ENCODE results near the gene SEPTIN10.
"Not testable (repeated sequence)": the region's sequence is repeated elsewhere in the genome, so short reads cannot be mapped to it uniquely, and the experiment has no call there.

Gene SEPTIN10

DNA sequence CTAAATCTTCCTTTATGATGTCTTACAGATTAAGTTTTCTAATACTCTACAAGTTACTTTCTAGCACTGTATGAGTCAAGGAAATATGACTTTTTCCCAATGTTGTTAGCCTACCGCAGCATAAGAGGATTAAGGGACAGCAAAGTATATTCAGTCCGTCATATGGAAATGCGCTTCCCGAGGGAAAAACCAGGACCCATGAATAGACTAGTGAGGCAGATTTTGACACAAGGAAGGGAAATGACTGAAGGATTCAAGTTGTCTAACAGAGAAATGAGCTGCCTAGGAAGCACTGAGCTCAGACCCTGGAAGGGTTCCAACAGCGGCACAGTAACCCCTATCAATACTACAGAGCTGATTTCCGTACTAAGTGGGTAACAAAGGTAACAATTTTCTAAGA lies 12.0 kb downstream of the SEPTIN10 start:
- no peak for DNase-seq

DNA sequence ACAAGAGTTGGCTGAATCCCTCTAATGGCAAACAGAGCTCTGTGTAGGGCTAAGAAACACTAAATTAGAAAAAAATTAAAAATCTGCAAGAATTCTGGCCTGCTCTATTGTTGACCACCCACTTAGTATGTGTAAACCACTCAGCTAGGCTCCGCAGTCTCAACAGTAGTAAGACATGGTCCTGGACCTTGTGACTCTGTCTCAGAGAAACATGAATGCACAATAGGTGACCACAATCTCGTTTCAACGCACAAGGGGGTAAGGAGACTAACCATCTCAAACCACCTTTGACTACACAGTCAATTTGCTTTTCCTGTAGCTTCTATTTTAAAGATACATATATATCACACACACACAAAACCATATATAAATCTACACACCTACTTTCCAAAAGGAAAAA lies 16.5 kb downstream of the SEPTIN10 start:
- DNase-seq = no peak

DNA sequence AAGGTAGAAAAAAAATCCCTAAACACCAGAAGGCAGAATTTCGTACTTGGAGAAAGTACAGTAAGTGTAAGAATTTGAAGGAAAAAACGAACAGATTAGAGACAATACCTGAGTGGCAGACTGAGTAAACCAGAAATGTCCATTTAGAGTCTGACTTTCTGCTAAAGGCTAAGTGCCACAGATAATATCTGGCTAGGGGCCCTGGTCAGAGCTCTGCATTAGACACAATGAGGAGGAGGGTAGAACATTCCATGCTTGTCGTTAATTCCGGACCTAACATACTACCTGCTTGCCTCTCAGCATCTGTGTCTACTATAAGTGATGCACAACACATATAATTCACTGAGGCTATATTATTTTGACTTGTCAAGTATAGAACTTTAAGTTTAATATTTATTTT lies 18.1 kb downstream of the SEPTIN10 start:
- no peak for DNase-seq

DNA sequence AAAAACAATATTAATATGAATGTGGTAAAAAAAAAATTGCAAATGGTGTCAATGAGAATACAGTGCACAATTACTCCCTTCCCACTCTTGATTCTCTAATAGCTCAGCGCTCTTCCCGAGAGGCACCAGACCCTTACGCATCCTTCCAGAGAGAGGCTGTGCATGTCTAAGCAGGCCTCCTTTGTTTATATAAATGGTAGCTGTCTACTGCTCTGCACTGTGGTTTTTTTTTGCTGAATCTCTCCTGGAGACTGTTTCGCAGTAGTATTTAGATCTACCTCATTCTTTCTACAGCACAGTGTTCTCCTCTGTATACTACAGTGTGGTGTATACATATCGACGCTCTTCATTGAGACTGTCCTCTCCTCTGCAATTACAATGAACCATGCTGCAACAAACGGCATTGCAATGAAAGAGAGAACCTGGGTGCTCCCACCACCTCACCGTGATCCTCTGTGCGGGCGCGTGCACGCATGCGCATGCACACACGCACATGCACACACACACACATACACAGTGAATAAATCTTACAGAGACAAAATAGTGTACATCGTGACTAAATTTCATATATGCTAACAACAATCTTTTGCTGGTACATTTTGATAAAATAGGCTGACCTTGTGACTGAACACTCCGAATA lies 19.4 kb downstream of the SEPTIN10 start:
- no peak for DNase-seq

DNA sequence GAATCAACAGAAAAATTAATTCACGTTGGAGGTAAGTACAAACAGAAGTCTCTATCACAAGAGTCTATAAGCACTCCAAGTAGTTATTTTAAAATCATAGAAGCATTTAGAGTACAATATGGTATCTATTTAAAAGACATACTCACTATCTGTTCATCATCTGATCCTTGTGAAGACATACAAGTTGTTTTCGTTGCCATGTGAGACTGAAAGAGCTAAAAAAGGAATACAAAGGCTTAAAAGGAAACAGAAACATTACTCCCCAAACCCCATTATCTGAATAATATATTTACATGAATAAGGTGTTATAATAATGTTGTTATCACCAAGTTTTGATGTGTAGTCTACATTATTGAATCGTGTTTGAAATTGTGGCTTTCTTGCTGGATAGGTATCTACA lies 20.9 kb downstream of the SEPTIN10 start:
- no peak for DNase-seq

DNA sequence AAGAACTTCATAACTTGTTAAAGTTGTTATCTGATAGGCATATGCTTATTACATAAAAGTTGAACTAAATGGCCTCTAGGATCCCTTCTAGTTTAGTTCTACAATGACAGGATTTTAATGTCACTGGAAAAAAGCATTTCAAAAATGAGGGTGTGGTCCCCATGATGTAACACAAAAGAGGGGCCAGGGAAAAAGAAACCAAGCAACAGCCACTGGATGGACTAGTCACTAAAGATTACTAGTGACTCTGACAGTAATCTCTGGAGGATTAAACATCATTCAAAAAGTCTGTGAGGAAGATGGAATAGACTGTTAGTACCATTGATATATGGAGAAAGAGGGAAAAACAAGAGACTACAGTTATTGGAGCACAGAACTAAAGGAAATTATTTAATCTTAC lies 22.6 kb downstream of the SEPTIN10 start:
- no peak for DNase-seq

DNA sequence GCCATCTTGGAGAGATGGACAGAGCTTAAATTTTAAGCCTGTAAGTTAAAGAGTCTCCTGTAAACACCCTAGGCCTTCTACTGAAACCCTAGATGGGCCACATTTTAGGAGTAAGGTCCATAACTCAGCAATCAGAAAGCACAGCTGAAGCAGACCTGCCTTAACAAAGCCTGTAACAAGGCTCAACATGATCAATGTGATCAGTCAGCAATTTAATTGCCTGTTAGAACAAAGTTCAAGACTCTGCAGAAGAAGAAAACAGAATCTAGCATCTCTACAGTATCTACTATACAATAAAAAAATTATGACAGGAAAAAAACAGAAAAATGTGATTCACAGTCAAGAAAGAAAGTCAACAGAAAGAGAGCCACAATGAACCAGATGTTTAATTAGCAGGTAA lies 27.1 kb downstream of the SEPTIN10 start:
- DNase-seq = no peak

DNA sequence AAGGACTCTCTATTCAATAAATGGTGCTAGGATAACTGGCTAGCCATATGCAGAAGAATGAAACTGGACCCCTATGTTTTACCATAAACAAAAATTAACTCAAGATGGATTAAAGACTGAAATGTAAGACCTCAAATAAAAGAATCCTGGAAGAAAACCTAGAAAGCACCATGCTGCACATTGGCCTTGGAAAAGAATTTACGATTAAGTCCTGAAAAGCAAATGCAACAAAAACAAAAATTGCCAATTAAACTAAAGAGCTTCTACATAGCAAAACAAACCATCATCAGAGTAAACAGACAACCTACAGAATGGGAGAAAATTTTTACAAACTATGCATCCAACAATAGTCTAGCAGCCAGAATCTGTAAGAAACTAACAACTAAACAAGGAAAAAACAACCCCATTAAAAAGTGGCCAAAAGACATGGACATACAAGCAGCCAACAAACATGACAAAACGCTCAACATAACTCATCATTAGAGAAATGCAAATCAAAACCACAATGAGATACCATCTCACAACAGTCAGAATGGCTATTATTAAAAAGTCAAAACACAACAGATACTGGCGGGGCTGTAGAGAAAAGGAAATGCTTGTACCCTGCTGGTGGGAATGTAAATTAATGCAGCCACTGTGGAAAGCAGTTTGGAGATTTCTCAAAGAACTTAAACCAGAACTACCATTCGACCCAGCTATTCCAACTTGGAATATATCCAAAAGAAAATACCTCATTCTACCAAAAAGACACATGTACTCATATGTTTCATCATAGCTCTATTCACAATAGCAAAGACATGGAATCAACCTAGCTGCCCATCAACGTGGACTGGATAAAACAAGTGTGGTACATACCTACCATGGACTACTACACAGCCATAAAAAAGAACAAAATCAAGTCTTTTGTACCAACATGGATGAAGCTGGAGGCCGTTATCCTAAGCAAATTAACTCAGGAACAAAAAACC lies 30.6 kb downstream of the SEPTIN10 start:
- no peak for DNase-seq

DNA sequence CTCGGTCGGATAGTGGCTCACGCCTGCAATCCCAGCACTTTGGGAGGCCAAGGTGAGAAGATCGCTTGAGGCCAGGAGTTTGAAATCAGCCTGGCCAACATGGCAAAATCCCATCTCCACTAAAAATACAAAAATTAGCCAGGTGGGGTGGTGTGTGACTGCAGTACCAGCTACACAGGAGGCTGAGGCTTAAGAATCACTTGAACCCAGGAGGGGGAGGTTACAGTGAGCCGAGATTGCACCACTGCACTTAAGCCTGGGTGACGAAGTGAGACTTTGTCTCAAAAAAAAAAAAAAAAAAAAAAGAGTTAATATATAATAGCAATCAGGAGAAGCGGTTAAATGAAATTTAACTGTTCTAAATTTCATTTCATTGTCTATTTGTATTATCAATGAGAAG lies 36.1 kb downstream of the SEPTIN10 start:
- DNase-seq = not testable (repeated sequence)

DNA sequence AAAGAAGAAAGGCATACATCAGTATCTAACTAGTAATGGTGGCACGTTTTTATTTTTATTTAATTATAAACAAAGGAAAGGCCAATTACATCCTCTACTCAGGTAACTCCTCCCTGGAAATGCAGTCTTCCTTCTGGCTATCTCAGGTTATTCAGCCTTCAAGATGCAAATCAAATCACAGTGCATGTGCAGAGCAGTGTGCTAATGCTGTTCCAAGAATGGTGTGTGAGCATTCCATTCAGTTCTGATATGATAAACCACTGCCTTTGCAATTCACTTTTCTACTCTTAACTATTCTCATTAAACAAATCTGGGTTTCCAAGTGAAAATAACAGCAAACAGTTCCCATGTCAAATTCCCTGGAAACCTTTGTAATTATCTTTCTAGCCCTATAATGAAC lies 38.4 kb downstream of the SEPTIN10 start:
- DNase-seq = no peak

DNA sequence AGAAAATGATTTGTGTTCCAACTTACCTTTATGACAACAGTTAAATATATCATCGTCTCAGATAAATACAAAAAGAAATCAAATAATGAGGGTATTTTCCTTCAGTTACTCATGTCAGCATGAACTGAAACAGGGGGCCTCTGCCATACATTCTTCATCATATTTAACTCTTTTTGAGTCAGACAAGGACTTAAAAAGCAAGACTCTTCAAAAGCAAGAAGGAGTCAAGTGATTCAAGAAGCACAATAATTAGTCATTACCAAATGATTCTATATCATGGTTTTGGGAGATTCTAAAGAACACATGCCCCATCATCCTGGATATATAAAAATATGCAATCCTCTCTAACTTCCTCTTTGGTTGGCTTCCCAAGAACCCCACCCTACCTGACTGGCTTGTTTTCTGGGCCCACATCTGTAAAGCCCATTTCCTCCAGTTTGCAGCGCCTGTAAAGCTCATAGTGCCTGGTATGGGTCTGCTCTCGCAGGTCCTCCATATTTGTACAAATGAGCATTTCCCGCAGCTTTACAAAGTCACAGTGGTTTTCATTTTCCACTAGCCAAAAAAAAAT lies 49.7 kb downstream of the SEPTIN10 start:
- DNase-seq = no peak

DNA sequence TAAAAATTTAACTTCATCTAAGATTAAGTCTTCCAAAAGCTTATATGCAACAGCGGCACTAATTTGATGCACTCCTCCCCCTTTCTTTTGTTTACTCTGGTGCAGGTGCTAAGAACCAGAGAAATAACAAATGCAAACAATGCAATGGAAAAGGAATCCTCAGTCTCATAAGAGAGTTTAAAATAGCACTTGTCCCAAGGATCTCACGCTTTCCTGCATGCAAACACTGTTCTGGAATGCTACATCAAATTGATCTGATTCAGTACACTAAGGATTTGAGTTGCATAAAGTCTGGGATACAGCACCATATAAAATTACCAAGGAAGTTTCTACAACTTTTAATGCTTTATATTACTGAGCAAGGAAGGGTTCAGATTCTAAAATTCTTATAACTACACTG lies 50.5 kb downstream of the SEPTIN10 start:
- DNase-seq = no peak

DNA sequence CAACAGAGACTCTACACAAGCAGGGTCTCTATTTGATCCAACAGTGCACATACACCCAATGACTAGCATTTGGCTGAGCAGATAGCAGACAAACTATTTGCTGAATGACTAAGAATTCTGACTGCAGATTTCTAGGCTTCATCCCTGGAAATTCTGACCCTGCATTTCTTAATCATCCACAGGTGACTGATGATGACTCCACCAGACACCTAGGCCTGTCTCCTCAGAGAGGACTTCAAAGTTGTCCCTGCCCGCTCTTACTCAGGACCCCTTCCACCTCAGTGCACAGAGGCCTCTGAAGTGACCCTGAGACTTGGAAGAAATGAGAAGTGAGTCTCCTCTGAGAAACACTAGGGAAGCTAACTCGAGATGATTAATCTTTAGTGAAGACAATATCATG lies 51.3 kb downstream of the SEPTIN10 start:
- no peak for DNase-seq

DNA sequence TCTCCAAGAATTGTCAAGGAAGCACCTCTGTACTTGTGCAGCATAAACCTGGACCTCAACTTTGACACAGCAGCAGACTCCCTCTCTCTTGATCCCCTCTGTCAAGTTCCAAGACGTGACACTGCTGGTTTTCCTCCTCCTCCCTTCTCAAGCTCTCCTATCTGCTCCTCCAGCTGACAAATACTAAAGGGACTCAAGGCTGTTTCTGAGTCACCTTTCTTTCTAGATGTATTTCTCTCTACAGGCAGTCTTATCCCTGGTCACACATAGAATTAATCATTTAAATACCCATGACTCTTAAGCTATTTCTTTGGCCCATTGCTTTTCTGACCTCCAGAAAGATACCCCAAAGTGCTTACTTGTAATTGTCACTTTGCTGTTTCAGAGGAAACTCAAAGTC lies 53.5 kb downstream of the SEPTIN10 start:
- no peak for DNase-seq

DNA sequence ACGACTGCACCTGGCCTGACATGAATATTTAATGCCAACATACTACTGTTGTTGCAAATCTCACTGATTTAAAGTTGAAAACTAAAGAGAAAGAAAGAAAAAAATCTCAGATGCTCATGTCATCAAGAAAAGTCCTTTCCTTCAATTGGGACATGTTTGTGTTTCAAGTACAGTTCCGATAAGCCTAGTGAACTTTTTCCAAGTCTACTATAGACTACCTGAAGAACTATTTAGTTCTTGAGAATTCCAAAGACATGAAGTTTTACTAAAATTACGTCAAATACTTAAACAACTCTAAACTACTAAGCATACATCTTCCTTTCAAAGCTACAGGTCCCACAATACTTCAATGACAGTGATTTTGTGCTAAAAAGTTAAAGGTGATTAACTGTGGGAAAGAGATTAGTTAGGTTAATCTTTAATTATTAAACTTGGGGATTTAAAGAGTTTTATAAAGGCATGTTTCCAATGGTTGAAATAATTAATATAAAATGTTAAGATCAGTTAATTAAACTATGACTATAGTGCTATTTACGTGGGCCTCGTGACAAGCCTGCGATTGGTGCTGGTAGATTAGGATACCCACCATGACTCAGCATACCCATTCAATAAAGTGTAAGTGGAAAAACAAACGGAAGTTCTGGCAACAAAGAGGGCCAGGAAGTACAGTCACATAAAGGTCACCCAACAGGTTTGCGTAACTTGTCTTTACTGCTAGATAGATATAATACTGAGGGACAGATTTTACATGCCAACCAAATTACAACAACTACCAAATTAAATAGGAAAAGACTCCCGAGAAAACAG lies 55.5 kb downstream of the SEPTIN10 start:
- DNase-seq = no peak

DNA sequence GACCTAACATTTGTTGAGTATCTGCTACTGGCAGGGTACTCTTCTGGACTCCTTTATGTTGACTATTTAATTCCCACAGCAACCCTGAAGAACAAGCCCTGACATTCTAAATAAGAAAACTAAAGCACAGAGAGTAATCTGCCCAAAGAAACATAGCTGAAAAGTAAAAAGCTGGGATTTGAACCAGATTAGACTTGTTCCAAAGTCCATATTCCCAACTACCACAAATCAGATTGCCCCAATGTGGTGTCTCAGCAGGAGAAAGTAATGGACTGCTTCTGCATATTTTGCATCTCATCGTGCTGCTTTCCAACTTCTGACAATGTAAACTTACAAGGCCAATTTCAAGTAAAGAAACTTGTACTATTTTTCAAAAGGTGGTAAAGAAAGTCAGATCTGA lies 56.5 kb downstream of the SEPTIN10 start:
- no peak for DNase-seq

DNA sequence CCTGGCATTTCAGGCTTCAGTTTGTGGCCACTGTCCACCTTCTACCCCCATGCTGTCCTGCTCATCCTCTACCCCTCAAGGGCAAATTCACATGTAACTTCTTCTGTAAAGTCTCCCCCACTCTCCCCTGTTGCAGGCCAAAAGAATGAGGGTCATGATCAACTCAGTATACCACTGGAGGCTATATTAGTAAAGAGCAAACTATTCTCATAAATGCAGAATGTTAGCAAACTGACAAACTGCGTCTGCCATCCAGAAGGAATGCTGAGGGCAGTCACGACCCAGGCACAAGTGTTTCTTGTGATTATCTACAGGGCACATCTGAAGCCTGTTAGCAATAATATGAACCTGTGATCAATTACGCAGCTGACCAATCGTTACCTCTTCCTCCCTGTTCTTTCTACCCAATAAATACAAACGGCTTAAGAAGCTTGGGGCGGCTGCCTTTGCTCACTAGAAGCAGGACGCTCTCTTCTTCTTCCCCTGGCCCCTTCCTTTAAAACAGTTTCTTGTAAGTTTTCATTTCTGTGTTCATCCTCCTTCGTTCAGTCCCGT lies 58.3 kb downstream of the SEPTIN10 start:
- no peak for DNase-seq

DNA sequence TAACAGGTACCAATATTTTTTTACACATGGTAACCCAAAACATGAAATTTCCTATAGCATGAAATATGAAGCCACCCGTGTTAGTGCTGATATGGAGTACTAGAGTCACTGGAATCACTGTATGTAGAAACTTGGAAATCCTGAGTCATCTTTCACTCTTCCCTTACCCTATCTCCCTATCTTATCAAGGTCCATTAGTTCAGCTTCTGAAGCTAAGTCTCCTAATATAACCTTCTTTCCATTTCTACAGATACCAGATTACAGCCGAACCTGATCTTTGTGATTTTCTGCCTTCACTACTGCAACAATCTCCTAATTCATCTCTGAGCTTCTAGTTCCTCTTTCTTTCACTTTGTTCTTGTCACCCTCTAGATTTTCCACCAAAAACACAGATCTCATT lies 59.0 kb downstream of the SEPTIN10 start:
- DNase-seq = no peak

DNA sequence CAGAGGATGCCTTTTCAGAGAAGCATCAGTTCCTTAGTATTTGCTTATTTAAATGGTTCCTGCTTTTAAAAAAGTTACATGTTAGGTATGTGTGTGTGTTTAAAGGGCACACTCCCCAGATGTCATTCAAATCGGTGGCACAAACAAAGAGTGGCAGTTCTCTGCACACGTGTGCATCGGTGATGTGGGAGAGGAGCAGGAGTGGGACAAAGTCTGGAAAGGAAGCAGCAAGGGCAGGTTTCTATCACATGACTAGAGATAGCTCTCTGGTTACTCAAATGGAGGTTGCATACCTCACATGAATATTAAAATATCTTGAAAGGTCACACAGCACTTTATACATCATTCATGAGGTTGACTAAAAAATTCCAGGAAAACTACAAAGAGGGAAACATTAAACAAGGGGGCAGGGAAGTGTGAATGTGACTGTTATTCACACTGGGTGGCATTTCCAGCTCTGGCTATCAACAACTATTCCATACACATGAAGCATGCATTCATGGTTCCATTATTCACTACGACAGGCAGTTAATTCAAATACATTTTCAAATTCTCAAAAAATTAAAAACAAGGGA lies 64.7 kb downstream of the SEPTIN10 start:
- no peak for DNase-seq

DNA sequence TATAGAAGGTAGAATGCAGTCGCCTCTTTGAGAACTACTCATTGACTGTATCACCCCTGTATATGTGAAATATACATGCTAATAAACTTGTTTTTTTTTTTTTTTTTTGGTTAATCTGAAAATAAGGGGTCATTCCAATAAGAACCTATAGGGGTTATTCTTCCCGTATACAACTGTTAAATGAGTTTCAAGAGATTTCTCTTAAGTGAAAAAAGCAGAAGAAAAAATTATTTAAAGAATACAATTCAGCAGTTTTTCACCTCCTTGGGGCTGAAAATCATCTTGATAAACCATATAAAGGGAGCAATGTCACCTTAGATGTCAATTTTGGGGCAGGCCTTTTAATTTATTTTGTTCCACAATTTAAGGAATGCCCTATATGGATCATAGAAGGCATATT lies 66.5 kb downstream of the SEPTIN10 start:
- no peak for DNase-seq

DNA sequence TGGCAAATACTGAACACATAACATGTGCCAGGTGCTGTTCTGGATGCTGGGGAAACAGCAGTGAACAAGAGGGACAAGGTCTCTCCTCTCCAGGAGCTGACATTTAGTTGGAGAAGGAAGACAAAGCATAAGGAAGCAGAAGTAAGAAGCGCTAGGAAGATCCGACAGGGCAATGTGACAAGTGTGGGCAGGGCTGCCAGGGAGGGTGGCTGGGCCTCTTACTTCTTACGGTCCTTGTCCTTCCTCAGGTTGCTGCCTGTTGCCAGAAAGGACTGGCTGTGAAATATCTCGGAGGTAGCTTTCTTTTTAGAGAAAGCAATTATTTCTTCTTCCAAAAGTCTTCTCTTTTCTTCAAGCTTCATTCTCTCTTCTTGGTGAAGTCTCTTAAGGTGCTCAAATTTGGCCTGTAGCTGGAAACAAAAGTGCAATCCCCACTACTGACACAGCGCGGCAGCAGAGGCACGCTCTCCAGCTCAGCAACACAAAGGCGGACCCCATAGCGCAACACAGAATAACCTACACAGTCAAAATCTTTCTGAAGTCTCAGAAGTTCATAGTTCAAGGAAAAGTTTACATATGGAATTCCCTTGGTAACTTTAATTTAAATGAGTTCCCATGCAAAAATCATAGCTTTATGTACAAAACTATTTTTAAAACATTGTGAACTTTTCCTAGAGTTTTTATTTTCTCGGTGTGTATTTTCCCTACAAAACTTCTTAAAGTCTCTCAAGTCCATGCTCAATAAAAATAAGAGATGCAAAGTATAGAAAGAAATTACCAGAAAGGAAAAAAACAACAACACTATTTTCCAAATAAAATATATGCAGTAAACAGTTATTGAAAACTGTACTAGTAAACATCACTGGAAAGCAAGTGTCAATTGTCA lies 67.7 kb downstream of the SEPTIN10 start:
- DNase-seq = peak; percentile 10

DNA sequence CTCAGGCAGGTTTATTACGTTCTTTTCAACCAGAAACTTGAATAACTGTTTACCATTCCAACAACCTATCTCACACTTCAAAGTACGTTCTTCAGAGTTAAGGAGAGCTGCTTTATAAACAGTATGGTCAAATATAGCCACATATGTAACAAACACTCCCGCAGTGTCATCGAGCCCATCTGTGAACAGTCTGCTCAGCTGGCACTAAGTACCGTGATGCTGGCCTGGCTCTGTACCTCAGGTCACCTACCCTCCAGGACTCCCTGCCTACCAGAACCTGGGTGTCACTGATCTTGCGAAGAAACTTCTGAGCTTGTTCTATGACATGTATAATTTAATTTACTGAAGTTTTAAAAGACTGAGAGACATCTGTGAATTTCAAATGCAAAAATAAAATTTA lies 71.4 kb downstream of the SEPTIN10 start:
- DNase-seq = no peak
